A549 (cell line): ENCODE measurements around the gene FAXC. TPM values are rescaled to one million over a fixed set of nuclear protein-coding genes. Genes with fewer than 3 reads are reported as not detected.
"Not testable (repeated sequence)": the region's sequence is repeated elsewhere in the genome, so short reads cannot be mapped to it uniquely, and the experiment has no call there.

Experiments
- ATAC-seq, 2 experiments: fragments of 200-7000 bp in 1 of 2; fragments of >200 bp in 1 of 2; cut with Nextera tagmentation in 1 of 2; cut with Tn5 transposase in 1 of 2; 3 replicates each; pipeline versions ENCODE4 v1.8.0 to v1.9.1; 2018 to 2020; ENCODE audit warnings: mild to moderate bottlenecking in 1 of 2, moderate library complexity in 1 of 2
- CTCF ChIA-PET: fragments of 300-600 bp; sonication (Branson Sonifier 250); formaldehyde crosslinking; extraction: SDS; loops from one replicate; lab custom pipeline; 2021; ENCODE audit warnings: antibody characterized with exemption, inconsistent platforms; lab: Yijun Ruan, JAX
- POLR2A ChIA-PET: fragments of 350-600 bp; formaldehyde crosslinking; extraction: SDS; loops from one replicate; lab custom pipeline; 2021; ENCODE audit warnings: antibody characterized with exemption, inconsistent platforms; lab: Yijun Ruan, JAX
- DNase-seq, 2 experiments: peaks; one replicate each; pipeline versions ENCODE4 v3.0.0 to v3.0.0-alpha.2; 2011 to 2016; ENCODE audit warnings: low read depth in 1 of 2, low spot score in 1 of 2
- FAIRE-seq: peaks from 2 replicates; lab custom pipeline; 2011; peaks lifted over from hg19 to GRCh38; lab: Jason Lieb, UNC
- H3K27ac ChIP-seq, 2 experiments: fragments of >200 bp; sonication (Bioruptor Twin); formaldehyde crosslinking; 3 replicates each; pipeline ENCODE4 v1.5.1; 2016 to 2017
- H3K4me1 ChIP-seq: fragments of >200 bp; sonication (Bioruptor Twin); formaldehyde crosslinking; 3 replicates; pipeline ENCODE4 v1.6.1; 2016
- H3K4me2 ChIP-seq: fragments of >200 bp; sonication (Bioruptor Twin); formaldehyde crosslinking; 3 replicates; pipeline ENCODE4 v1.6.1; 2016
- H3K4me3 ChIP-seq: fragments of >200 bp; sonication (Bioruptor Twin); formaldehyde crosslinking; 3 replicates; pipeline ENCODE4 v1.5.1; 2016
- H3K9me3 ChIP-seq: fragments of >200 bp; sonication (Bioruptor Twin); formaldehyde crosslinking; 3 replicates; pipeline ENCODE4 v1.6.1; 2016
- CBX2 ChIP-seq: fragments of 200-600 bp; sonication (generic); IDR thresholded peaks from 2 replicates; pipeline ENCODE4 v1.6.1; 2016; ENCODE audit warnings: low read depth, mild to moderate bottlenecking, borderline replicate concordance
- EHF ChIP-seq: fragments of 250-450 bp; sonication (Bioruptor Pico); IDR thresholded peaks from 2 replicates; pipeline ENCODE4 v1.5.0; 2020; ENCODE audit warnings: mild to moderate bottlenecking
- ELK1 ChIP-seq: fragments of 150-350 bp; IDR thresholded peaks from 2 replicates; pipeline ENCODE4 v1.6.1; 2014; ENCODE audit warnings: low read depth, mild to moderate bottlenecking, low read length
- FOSB ChIP-seq: fragments of 250-450 bp; sonication (Bioruptor Pico); IDR thresholded peaks from 2 replicates; pipeline ENCODE4 v1.5.0; 2020; ENCODE audit warnings: mild to moderate bottlenecking, moderate library complexity
- FOXS1 ChIP-seq: fragments of 250-450 bp; sonication (Bioruptor Pico); IDR thresholded peaks from 2 replicates; pipeline ENCODE4 v1.5.0; 2020; ENCODE audit warnings: mild to moderate bottlenecking, moderate library complexity
- HDAC2 ChIP-seq: fragments of 200-600 bp; sonication (generic); IDR thresholded peaks from 2 replicates; pipeline ENCODE4 v1.6.1; 2016
- HOXA7 ChIP-seq: fragments of 250-450 bp; sonication (Bioruptor Pico); IDR thresholded peaks from 2 replicates; pipeline ENCODE4 v1.5.0; 2020; ENCODE audit warnings: mild to moderate bottlenecking, moderate library complexity
- JUN ChIP-seq, 2 experiments: fragments of >200 bp; sonication (Bioruptor Twin); formaldehyde crosslinking; IDR thresholded peaks; 2 replicates in 1 of 2; 3 replicates in 1 of 2; pipeline ENCODE4 v1.6.1; 2016 to 2017
- KDM1A ChIP-seq: fragments of 200-600 bp; sonication (generic); IDR thresholded peaks from 2 replicates; pipeline ENCODE4 v1.6.1; 2016; ENCODE audit warnings: low read depth, mild to moderate bottlenecking
- MAFK ChIP-seq: fragments of 450-650 bp; IDR thresholded peaks from 2 replicates; pipeline ENCODE4 v1.6.1; 2014; ENCODE audit not compliant: partially characterized antibody
- MYC ChIP-seq: IDR thresholded peaks from 2 replicates; pipeline ENCODE4 v1.6.1; 2012; ENCODE audit warnings: mild to moderate bottlenecking, inconsistent platforms, low read length, improper control_type of control experiment, borderline replicate concordance
- NR3C1 ChIP-seq: fragments of >200 bp; sonication (Bioruptor Twin); formaldehyde crosslinking; IDR thresholded peaks from 3 replicates; pipeline ENCODE4 v1.6.1; 2017
- POLR2A ChIP-seq: IDR thresholded peaks from 2 replicates; pipeline ENCODE4 v1.6.1; 2012; ENCODE audit warnings: mild to moderate bottlenecking, low read length
- POLR2AphosphoS2 ChIP-seq: conservative IDR thresholded peaks from 2 replicates; pipeline ENCODE4 v1.6.1; 2012; ENCODE audit warnings: low read length, improper control_type of control experiment, inconsistent platforms
- RAD21 ChIP-seq, 2 experiments: fragments of >200 bp in 1 of 2; sonication (Bioruptor Twin) in 1 of 2; formaldehyde crosslinking in 1 of 2; IDR thresholded peaks in 1 of 2; conservative IDR thresholded peaks in 1 of 2; 2 replicates in 1 of 2; 3 replicates in 1 of 2; pipeline ENCODE4 v1.6.1; 2012 to 2018; ENCODE audit warnings: inconsistent platforms in 1 of 2
- SMC3 ChIP-seq: fragments of >200 bp; sonication (Bioruptor Twin); formaldehyde crosslinking; IDR thresholded peaks from 3 replicates; pipeline ENCODE4 v1.6.1; 2018; ENCODE audit warnings: inconsistent platforms
- SREBF2 ChIP-seq: fragments of 450-650 bp; IDR thresholded peaks from 2 replicates; pipeline ENCODE4 v1.6.1; 2014; ENCODE audit warnings: mild to moderate bottlenecking, moderate library complexity
- TP53 ChIP-seq: fragments of 250-450 bp; sonication (Bioruptor Pico); IDR thresholded peaks from 2 replicates; pipeline ENCODE4 v1.5.0; 2021; ENCODE audit warnings: mild to moderate bottlenecking, moderate library complexity
- ZNF302 ChIP-seq: fragments of 250-450 bp; sonication (Bioruptor Pico); IDR thresholded peaks from 2 replicates; pipeline ENCODE4 v1.9.0; 2021; ENCODE audit warnings: inconsistent platforms, mild to moderate bottlenecking, moderate library complexity
- WGBS: methylation state at CpG from one replicate; pipeline ENCODE4 v1.1.6; 2017; ENCODE audit errors: missing lambda C conversion rate; 5-methylcytosine and 5-hydroxymethylcytosine counted together
- polyA plus RNA-seq, 4 experiments: library from polyadenylated mRNA; depleted of rRNA in 3 of 4; stranded (reverse); fragments of >200 nt; fragmentation: RNase III in 1 of 4; extraction: RNeasy Plus Mini Kit Qiagen cat#74134 plus additional on column Dnase treatment in 1 of 4; gene quantifications; 2 replicates in 3 of 4; 3 replicates in 1 of 4; pipeline ENCODE4 v1.2.3, GENCODE V29; 2011 to 2017
- TF ChIP-seq, protein P1 (sequence below): IDR thresholded peaks from 2 replicates; pipeline ENCODE4 v1.6.1; 2012
- TF ChIP-seq, protein P2 (sequence below): fragments of >200 bp; sonication (Bioruptor Twin); formaldehyde crosslinking; IDR thresholded peaks from 3 replicates; pipeline ENCODE4 v1.6.1; 2016
- TF ChIP-seq, protein P3 (sequence below): fragments of >200 bp; sonication (Bioruptor Twin); formaldehyde crosslinking; IDR thresholded peaks from 2 replicates; pipeline ENCODE4 v1.6.1; 2016
- TF ChIP-seq, protein P4 (sequence below): fragments of 200-600 bp; sonication (generic); IDR thresholded peaks from 2 replicates; pipeline ENCODE4 v1.6.1; 2016; ENCODE audit warnings: antibody characterized with exemption, mild to moderate bottlenecking, moderate library complexity

The FAXC gene
- polyA plus RNA-seq, 2 of the 4 experiments (the other 2 are of a cell fraction), result 5.8 to 9.8 TPM

- Histone ChIP-seq H3K27ac (no peak overlapping the region), H3K4me3 (no peak overlapping the region), H3K4me1 (no peaks in the 10 kb centered on the region), H3K4me2 (no peak overlapping the region), H3K9me3 (no peaks in the 10 kb centered on the region)
- DNase-seq (no peak), FAIRE-seq (no peak), ATAC-seq (no peak)
- TF ChIP-seq SMC3, result no peak
- TF ChIP-seq NR3C1, result no peak
- TF ChIP-seq RAD21 (conservative IDR thresholded peaks at IDR 0.05 in 1 of 2, IDR thresholded peaks at IDR 0.05 in 1 of 2), result no peak
- TF ChIP-seq JUN (IDR thresholded peaks at IDR 0.05), result no peak
- TF ChIP-seq ZNF302 (CRISPR knock-in tag), result no peak
- TF ChIP-seq, protein P1, sequence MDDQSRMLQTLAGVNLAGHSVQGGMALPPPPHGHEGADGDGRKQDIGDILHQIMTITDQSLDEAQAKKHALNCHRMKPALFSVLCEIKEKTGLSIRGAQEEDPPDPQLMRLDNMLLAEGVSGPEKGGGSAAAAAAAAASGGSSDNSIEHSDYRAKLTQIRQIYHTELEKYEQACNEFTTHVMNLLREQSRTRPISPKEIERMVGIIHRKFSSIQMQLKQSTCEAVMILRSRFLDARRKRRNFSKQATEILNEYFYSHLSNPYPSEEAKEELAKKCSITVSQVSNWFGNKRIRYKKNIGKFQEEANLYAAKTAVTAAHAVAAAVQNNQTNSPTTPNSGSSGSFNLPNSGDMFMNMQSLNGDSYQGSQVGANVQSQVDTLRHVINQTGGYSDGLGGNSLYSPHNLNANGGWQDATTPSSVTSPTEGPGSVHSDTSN, result no peak
- TF ChIP-seq SREBF2, result no peak
- TF ChIP-seq, protein P2, sequence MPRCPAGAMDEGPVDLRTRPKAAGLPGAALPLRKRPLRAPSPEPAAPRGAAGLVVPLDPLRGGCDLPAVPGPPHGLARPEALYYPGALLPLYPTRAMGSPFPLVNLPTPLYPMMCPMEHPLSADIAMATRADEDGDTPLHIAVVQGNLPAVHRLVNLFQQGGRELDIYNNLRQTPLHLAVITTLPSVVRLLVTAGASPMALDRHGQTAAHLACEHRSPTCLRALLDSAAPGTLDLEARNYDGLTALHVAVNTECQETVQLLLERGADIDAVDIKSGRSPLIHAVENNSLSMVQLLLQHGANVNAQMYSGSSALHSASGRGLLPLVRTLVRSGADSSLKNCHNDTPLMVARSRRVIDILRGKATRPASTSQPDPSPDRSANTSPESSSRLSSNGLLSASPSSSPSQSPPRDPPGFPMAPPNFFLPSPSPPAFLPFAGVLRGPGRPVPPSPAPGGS, result no peak
- TF ChIP-seq EHF (CRISPR knock-in tag), result no peak
- TF ChIP-seq MYC, result no peak
- no peak for TF ChIP-seq FOSB
- no peak for TF ChIP-seq POLR2AphosphoS2
- TF ChIP-seq TP53, result no peak
- no peak for TF ChIP-seq MAFK
- TF ChIP-seq HDAC2, result no peak
- no peak for TF ChIP-seq CBX2
- TF ChIP-seq, protein P3, sequence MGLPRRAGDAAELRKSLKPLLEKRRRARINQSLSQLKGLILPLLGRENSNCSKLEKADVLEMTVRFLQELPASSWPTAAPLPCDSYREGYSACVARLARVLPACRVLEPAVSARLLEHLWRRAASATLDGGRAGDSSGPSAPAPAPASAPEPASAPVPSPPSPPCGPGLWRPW, result no peak
- TF ChIP-seq FOXS1 (CRISPR knock-in tag), result no peak
- no peak for TF ChIP-seq POLR2A
- TF ChIP-seq, protein P4, sequence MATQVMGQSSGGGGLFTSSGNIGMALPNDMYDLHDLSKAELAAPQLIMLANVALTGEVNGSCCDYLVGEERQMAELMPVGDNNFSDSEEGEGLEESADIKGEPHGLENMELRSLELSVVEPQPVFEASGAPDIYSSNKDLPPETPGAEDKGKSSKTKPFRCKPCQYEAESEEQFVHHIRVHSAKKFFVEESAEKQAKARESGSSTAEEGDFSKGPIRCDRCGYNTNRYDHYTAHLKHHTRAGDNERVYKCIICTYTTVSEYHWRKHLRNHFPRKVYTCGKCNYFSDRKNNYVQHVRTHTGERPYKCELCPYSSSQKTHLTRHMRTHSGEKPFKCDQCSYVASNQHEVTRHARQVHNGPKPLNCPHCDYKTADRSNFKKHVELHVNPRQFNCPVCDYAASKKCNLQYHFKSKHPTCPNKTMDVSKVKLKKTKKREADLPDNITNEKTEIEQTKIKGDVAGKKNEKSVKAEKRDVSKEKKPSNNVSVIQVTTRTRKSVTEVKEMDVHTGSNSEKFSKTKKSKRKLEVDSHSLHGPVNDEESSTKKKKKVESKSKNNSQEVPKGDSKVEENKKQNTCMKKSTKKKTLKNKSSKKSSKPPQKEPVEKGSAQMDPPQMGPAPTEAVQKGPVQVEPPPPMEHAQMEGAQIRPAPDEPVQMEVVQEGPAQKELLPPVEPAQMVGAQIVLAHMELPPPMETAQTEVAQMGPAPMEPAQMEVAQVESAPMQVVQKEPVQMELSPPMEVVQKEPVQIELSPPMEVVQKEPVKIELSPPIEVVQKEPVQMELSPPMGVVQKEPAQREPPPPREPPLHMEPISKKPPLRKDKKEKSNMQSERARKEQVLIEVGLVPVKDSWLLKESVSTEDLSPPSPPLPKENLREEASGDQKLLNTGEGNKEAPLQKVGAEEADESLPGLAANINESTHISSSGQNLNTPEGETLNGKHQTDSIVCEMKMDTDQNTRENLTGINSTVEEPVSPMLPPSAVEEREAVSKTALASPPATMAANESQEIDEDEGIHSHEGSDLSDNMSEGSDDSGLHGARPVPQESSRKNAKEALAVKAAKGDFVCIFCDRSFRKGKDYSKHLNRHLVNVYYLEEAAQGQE, result no peak
- CTCF ChIA-PET, result interaction anchor here (1.8 kb wide), 1 partner anchor 13 kb away, joined by 5 read pairs; no protein-coding TSS in a partner anchor
- WGBS, result 54% methylated on average over 2 of the region's 2 CpGs
- POLR2A ChIA-PET, result no interaction called here
Observed at GRCh38 chr6:99270030-99270429, 79.4 kb downstream of the FAXC start.

GRCh38 chr6:99269207-99269606 lies 80.3 kb downstream of the FAXC start:
- CTCF ChIA-PET, result interaction anchor here (0.8 to 1.8 kb wide), 2 partner anchors 11 to 14 kb away, joined by 3 to 5 read pairs; no protein-coding TSS in a partner anchor
- FAIRE-seq, result no peak

GRCh38 chr6:99266996-99267395 lies 82.5 kb downstream of the FAXC start:
- FAIRE-seq, POLR2A ChIA-PET: not testable (repeated sequence)

More at GRCh38 chr6:99269207-99269606, 80.3 kb downstream of the FAXC start:
- no peaks in the 10 kb centered on the region for H3K4me1 ChIP-seq
- H3K4me2 ChIP-seq, result no peak overlapping the region
- H3K9me3 ChIP-seq, result no peaks in the 10 kb centered on the region
- ATAC-seq (no peak), DNase-seq (no peak)
- 2% methylated on average over 3 of the region's 3 CpGs for WGBS
- H3K4me3 ChIP-seq, result no peak overlapping the region
- POLR2A ChIA-PET, result no interaction called here
- no peak overlapping the region for H3K27ac ChIP-seq
- TF ChIP-seq KDM1A (no peak), ELK1 (no peak), HOXA7 (CRISPR knock-in tag) (no peak), SREBF2 (no peak)
- TF ChIP-seq, all 56 proteins: peak for 0

GRCh38 chr6:99265447-99265846 lies 84.0 kb downstream of the FAXC start:
- CTCF ChIA-PET, result interaction anchor here (1.4 kb wide), 1 partner anchor 24 kb away, joined by 3 read pairs; no protein-coding TSS in a partner anchor
- POLR2A ChIA-PET, result not testable (repeated sequence)

More at GRCh38 chr6:99266996-99267395, 82.5 kb downstream of the FAXC start:
- not testable (repeated sequence) for H3K9me3 ChIP-seq, H3K27ac ChIP-seq, H3K4me3 ChIP-seq, H3K4me2 ChIP-seq, DNase-seq, H3K4me1 ChIP-seq, ATAC-seq
- CTCF ChIA-PET, result interaction anchor here (1.4 kb wide), 1 partner anchor 26 kb away, joined by 3 read pairs; no protein-coding TSS in a partner anchor
- WGBS, result 41% methylated on average over 5 of the region's 5 CpGs

More at GRCh38 chr6:99265447-99265846, 84.0 kb downstream of the FAXC start:
- FAIRE-seq, H3K4me3 ChIP-seq, DNase-seq, H3K9me3 ChIP-seq, H3K4me1 ChIP-seq, ATAC-seq, H3K4me2 ChIP-seq, H3K27ac ChIP-seq: not testable (repeated sequence)
- WGBS, result 43% methylated on average over 5 of the region's 5 CpGs
